ENCODE measurements around the gene IFNA8.
"Not testable (repeated sequence)": the region's sequence is repeated elsewhere in the genome, so short reads cannot be mapped to it uniquely, and the experiment has no call there.

DNA sequence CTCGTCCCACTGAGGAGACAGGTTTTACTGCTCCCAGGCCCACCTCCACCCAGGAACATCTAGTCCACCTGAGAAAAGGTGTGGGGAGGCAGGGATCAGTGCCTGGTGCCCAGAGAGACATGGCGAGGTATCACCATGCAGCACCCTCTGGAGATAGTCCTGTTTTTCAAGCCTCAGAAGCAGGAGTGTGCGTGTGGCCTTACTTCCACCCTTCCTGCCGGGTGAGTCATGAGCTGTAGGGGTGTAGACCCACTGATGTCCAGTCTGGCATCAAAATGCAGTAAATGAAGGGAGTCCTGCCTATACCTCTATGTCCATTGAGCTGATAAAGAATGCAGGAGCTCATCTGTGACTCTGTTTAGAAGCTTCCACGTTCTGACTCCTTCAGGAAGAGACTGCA lies 40.4 kb downstream of the IFNA8 start:
- TF ChIP-seq, protein P1, sequence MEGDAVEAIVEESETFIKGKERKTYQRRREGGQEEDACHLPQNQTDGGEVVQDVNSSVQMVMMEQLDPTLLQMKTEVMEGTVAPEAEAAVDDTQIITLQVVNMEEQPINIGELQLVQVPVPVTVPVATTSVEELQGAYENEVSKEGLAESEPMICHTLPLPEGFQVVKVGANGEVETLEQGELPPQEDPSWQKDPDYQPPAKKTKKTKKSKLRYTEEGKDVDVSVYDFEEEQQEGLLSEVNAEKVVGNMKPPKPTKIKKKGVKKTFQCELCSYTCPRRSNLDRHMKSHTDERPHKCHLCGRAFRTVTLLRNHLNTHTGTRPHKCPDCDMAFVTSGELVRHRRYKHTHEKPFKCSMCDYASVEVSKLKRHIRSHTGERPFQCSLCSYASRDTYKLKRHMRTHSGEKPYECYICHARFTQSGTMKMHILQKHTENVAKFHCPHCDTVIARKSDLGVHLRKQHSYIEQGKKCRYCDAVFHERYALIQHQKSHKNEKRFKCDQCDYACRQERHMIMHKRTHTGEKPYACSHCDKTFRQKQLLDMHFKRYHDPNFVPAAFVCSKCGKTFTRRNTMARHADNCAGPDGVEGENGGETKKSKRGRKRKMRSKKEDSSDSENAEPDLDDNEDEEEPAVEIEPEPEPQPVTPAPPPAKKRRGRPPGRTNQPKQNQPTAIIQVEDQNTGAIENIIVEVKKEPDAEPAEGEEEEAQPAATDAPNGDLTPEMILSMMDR (IDR thresholded peaks at IDR 0.05): not testable (repeated sequence)
- not testable (repeated sequence) for TF ChIP-seq POLR2A (IDR thresholded peaks at IDR 0.05)

Measured in body of pancreas (tissue), 4 donors.